GM18861 (cell line): ENCODE measurements around the gene LTF.
"Not testable (repeated sequence)": the region's sequence is repeated elsewhere in the genome, so short reads cannot be mapped to it uniquely, and the experiment has no call there.

Experiments used
- ATAC-seq: cut with Tn5 transposase; IDR thresholded peaks from one replicate; pipeline ENCODE4 v1.9.1; 2021; ENCODE audit not compliant: unreplicated experiment

Gene LTF

DNA sequence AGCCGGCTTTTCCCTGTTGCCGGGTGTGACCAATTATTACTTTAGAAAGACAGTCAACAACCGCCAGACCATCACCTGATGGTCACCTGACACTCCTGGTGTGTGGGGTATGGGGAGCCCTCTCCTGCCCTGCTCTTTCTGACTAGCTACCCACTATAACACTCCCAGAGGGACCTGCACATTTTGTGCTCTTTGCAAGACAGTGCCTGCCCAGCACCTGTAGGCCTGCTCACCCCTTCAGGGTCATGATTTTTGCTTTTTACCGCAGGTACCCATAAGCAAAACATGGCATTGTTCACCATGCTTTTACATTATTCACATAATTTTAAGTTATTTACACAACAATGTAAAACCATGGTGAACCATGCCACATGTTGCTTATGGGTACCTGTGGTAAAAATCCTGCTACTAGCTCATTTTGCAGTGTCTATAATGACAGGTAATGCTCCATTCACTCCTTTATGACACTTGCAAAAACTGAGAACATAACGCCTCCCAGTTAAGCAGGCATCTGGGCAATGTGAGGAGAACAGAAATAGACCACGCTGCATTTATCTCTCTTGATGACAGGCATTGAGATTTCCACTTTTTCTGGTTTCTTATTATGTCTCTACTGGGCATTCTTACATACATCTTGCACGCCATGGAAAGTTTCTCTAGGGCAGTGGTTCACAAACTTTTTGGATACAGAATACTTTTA lies 47.7 kb downstream of the LTF start:
- no peak for ATAC-seq

DNA sequence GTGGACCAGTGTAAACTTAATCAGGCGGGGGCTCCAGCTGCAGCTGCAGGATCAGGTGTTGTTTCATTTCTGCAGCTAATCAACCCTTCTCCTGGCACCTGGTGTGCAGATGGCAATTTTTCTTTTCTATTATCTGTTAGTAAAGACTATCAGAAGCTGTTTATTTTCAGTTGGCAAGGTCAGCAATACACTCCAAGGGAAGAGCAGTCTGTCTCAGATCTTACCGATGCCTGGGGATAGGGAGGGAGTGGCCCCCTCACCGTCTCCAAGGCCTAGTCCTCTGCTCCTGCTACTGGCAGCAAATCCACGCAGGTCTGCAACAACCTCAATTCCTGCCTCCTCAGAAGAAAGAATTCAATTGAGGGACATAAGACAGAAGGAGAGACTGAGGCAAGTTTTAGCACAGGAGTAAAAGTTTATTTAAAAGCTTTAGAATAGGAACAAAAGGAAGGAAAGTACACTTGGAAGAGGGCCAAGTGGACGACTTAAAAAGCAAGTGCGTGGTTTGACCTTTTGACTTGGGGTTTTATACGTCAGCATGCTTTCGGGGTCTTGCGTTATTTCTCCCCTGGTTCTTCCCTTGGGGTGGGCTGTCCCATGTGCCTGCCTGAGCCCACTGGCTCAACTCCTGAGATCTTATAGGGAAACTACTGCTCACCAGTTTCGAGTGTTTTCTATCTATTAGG lies 48.4 kb downstream of the LTF start:
- ATAC-seq: no peak

DNA sequence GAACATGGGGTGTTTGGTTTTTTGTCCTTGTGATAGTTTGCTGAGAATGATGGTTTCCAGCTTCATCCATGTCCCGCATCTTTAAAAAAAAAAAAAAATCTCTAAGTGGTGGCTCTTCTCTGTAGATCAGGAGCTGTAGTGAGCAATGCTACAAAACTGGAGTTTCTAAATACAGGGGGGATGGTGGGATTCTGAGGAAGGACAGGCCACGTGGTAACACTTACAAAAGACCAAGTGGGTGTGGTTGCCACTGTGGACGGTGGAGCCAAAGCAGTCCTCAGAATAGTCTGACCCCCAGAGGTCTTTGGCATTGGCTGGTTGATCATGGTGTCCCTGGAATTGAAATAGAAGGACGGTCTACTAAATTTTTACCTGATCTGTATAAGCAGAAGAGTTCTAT lies 50.0 kb downstream of the LTF start:
- no peak for ATAC-seq

DNA sequence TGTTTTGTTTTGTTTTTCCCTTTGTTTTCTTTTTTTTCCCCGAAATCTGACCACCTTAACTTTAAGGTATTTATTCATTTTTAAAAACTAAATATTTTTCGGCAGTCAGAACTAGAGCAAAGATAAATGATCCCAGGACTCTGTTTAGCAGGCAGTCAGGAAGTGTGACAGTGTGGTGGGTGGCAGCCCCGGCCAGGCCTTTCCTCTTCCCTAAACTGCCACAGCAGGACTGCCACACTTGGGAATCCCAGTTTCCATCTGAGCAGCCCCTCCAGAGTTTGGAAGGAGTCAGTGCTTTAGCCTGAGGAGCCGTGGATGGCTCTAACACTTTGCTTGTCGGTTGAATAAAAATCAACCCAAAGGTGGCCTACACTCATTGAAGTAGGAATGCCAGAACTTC lies 50.8 kb downstream of the LTF start:
- ATAC-seq: no peak

DNA sequence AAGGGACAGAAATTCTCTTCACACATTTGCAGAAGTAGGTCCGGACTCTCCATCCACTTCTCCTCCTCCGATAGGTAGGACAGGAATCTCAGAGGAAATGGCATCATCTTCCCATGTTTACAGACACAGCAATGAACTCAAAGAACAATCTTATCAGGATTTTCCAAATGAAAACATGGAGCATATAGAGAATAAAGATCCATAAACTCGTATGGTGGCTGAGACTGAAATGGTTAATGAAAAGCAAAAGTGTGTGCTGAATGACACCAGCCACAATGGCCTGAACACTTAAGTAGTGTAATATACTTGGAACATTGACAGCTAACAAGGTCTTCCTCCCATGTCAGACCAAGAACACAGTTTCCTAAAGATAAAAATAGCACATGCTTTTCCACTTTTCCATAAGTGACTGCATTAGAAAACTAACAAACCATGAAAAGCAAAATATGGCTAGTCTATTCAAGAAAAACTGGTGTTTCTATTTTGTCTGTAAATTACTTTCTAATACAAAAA lies 51.9 kb downstream of the LTF start:
- no peak for ATAC-seq

DNA sequence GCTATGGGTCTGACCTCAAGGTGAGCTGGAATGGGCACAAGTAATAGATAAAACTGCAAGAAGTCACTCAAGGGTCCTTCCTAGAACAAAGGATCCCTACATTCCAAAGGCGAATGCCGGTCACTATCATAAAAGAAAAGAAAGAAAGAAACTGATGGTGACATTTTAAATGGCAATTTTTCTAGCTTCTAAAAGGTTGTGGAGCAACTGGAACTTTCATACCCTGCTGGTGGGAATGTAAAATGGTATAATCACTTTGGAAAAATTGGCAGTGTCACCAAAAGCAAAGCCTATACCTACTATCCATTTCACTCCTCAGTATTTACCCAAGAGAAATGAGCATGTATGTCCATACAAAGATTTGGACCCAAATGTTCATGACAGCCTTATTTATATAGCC lies 53.4 kb downstream of the LTF start:
- no peak for ATAC-seq

DNA sequence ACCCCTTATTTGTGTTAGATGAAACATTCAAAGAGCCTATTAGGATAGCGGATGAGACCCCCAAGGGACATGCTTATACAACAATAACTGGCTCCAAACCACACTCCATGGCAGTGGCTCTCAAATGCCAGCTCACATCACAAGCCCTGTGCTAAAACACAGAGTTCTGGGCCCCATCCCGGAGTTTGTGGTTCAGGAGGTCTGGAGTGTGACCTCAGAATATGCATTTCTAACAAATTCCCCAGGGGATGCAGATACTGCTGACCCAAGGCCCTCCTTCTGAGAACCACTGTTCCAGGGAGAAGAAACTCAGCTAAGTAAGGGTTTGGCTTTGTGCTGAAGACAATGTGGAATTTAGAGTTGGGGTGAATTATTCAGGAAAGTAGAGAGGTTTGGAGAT lies 54.0 kb downstream of the LTF start:
- no peak for ATAC-seq

DNA sequence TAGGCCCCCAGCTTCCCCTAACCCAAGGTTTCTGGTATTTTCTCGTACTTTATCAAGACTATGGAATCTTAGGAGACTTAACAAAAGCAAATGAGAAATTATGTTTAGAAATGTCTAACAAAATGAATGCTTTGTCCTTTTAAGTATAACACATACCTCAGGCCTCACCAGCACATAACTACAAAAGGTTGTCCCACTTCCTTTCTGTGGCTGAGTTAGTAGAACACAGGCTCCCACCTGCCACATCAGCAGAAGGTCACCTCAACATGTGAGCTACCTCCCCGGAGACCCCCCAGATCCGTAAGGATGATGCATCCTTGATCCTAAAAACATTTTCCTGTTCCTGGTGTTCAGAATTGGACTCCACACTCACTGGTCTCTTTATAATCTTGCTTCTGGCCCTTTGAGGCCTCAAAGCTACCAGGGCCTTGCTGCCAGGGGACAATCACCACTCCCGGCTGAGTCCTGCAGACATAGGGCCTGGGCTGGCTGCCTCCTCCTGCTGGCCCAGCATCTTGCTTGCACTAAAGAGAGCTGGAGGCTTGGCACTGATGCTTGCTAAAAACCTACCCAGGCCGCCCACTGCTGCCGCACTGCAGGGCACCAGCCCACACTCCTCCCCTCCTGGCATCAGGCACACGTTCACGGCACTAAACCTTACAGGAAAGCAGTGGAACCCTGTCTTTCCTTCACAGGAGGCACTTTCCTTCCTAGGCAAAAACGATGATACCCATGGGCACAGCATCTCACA lies 54.8 kb downstream of the LTF start:
- no peak for ATAC-seq

DNA sequence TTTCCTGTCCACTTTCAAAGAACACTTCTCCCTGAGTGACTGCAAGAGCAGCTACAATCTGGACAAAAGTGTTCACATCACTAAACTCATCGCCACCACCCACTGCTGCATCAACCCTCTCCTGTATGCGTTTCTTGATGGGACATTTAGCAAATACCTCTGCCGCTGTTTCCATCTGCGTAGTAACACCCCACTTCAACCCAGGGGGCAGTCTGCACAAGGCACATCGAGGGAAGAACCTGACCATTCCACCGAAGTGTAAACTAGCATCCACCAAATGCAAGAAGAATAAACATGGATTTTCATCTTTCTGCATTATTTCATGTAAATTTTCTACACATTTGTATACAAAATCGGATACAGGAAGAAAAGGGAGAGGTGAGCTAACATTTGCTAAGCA lies 55.9 kb downstream of the LTF start:
- no peak for ATAC-seq

DNA sequence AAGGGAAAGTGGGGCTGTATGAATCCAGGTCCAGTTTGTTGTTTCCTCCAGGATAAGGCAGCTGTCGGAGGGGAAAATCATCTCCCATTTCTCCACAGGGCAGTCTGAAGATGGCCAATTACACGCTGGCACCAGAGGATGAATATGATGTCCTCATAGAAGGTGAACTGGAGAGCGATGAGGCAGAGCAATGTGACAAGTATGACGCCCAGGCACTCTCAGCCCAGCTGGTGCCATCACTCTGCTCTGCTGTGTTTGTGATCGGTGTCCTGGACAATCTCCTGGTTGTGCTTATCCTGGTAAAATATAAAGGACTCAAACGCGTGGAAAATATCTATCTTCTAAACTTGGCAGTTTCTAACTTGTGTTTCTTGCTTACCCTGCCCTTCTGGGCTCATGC lies 56.7 kb downstream of the LTF start:
- no peak for ATAC-seq

DNA sequence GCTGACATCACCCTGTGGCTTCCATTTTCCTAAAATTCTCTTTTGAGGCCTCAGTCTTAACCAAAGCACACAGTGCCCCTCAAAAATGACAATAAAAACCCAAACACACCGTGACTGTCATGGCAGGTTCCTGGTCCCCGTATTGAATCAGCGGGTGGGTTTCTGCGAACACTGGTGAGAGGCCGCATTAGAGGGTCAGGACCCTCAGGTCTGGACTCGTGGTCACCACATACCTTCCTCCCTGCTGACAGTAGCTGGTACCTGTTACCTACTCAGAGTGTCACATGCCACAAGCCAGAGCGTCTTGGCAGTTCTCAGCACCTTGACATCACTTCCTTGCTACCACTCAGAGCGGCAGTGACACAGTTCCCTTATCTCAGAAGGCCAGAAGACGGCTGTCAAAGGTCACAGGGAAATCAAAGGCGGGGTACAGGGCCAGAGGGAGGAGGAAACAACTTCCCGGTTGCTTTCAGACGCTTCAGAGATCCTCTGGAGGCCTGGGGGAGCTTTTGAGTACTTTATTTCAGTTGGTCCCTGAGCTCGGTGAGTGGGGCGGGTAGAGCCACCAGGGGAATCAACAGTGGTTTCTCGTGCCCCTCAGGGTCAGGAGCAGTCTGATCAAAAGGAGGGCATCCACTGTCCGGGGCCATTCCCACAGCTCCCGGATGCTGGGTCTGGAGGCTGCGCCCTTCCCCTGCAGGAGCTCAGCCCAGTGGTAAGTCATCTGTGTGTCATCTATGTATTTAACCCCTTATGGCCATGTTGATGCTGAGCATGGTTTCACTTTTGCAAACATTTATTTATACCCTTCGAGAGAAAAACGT lies 57.7 kb downstream of the LTF start, which contains the start of the genes CCR5AS and CCRL2:
Gene CCR5AS (minus strand): TSS at position 279 of the 824 bp plus-strand sequence.
Gene CCRL2 (plus strand): TSS at position 472 of the 824 bp plus-strand sequence. CDS start 821 bp downstream, outside the sequence.
- no peak for ATAC-seq

DNA sequence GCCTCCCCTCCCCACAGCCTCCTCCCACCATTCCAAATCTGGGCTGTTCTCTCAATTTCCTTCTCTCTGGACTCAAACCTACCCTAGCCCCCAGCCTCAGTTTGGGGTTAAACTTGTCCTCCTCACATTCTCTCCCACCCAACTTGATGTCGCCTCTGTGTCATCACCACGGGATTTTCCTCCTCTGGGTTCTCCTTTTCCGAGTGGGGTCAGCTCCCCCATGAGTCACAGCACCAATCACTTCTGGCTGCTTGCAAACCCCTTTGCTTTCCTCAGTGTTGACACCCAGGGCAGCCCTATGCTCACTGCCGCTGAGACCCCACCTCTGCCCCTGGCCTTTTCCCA lies 58.3 kb downstream of the LTF start:
- no peak for ATAC-seq

DNA sequence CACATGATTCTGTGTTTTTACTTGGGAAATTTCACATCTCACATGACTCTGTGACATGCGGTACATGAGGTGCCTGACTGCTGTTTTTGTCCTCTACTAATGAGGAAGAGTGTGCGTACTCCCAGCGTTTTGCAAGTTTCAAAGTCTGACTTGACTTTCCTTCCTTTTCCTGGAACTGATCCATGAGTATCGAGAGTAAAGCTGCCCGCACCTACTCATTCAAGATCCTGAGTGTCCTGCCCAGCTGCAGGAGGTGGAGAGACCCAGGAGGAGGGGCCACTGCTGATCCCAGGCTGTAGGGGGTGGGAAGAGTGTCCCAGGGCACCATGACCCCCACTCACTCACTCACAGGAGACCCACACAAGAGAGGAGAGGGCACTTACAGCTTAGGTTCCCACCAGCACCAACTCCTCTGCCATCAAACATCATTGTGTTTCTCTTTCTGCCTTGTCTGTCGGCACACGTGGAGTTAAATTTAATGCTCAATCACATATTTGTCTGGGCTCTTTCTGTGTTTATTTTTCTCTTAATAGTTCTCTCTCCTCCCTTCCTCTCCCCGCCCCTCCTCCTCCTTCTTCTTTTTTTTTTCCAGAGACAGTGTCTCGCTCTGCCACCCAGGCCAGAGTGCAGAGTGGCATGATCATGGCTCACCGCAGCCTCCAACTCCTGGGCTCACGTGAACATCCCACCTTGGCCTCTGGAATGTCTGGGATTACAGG lies 59.2 kb downstream of the LTF start:
- ATAC-seq: no peak

DNA sequence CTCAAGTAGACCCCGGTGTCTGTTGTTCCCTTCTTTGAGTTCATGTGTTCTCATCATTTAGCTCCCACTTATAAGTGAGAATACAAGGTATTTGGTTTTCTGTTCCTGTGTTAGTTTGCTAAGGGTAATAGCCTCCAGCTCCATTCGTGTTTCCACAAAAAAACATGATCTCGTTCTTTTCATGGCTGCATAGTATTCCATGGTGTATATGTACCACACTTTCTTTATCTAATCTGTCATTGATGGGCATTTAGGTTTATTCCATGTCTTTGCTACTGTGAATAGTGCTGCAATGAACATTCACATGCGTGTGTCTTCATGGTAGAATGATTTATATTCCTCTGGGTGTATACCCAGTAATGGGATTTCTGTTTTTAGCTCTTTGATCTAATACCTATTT lies 61.8 kb downstream of the LTF start:
- ATAC-seq: not testable (repeated sequence)

DNA sequence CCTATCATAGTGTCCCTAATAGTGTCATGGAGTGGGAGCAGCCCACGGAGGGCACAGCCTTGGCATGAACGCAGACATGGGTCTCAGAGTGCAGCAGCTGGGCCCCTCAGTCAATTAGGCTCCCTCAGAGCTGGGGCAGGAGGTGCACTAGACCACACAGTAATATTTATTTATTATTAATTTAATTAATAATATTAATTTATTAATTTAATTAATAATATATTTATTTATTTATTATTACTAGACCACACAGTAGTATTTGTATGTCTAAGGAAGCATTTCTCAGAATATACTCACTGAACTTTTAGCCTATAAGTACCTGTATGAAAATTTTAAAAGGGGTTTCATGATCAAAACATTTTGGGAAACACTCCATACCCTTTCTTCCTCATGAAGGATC lies 63.1 kb downstream of the LTF start:
- ATAC-seq: no peak

DNA sequence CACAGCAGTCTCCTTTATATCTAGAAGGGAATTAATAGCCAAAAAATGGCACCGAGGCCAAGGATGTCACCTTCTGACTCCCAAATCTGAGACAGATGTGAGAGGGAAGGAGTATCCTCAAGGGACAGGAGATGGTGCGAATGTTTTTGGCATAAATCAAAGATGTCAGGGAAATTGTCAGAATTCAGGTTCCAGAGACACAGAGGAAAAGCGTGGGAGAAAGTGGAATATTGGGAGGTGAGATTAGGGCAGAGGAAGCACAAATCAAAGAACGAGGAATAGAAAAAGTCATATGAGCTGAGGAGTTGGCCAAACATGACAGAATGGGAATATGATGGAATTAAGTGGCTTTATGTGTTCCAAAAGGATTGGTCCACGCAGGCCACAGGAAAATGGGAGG lies 63.9 kb downstream of the LTF start:
- no peak for ATAC-seq

DNA sequence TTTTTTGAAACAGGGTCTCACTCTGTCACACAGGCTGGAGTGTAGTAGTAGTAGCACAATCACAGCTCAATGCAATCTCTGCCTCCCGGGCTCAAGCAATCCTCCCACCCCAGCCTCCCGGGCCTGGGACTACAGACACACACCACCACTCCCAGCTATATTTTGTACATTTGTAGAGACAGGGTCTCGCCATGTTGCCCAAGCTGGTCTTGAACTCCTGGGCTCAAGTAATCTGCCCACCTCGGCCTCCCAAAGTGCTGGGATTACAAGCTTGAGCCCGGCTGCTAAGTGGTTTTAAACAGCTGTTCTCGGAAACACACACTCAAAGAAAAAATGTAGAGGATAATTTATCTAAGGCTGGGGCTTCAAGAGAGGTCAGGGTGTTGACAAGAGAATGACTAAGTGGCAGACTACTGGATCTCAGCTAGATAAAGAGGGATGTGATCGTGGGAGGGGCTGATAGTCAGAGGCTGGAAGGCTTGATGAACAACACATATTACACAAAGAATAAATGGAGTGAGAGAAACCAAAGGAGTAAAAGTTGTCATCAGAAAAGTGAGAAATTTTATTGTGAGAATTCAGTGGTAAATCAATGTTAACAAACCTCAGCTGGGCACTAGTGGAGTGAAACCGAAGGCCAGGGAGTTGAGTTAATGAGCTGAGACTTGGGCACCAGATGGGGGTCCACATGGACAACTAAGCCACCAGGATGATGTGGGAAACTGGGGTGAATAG lies 64.5 kb downstream of the LTF start:
- no peak for ATAC-seq

DNA sequence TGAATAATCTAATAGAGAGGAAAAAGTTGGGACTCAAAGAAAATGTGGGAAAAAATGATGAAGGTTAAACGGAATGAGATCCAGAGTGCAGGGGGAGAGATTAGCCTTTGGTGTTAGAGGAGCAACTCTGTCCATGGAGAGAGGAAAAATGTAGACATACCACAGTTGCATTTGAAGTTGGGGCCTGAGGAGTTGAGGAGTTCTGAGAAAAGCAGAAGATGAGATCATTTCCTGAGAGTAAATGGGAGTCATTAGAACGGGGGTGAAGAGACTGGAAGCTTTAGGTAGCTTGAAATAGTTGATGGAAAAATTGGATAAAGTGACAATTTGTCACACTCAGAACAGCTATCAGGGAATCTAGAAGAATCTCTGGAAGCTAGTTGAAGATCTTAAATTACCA lies 65.1 kb downstream of the LTF start:
- no peak for ATAC-seq

DNA sequence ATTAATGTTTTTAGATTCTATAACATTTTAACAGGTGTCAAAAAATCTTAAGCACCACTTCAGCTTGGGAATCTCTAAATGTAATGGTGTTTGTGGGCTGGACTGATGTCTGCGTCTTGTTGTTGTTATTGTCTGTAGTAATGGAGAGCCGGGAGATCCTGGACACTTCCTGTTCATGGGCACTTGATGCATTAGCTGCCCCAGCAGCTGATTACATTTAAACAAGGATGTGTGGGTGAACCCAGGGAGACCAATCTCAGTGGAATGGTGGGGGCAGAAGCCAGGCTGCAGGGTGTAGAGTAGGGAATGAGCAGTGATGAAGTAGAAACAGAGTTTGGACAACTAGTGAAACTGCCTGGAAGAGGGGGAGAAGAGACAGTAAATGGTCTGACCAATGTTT lies 65.6 kb downstream of the LTF start:
- ATAC-seq: no peak
